Measurements from ENCODE around the gene AKIRIN2.

Gene AKIRIN2

DNA sequence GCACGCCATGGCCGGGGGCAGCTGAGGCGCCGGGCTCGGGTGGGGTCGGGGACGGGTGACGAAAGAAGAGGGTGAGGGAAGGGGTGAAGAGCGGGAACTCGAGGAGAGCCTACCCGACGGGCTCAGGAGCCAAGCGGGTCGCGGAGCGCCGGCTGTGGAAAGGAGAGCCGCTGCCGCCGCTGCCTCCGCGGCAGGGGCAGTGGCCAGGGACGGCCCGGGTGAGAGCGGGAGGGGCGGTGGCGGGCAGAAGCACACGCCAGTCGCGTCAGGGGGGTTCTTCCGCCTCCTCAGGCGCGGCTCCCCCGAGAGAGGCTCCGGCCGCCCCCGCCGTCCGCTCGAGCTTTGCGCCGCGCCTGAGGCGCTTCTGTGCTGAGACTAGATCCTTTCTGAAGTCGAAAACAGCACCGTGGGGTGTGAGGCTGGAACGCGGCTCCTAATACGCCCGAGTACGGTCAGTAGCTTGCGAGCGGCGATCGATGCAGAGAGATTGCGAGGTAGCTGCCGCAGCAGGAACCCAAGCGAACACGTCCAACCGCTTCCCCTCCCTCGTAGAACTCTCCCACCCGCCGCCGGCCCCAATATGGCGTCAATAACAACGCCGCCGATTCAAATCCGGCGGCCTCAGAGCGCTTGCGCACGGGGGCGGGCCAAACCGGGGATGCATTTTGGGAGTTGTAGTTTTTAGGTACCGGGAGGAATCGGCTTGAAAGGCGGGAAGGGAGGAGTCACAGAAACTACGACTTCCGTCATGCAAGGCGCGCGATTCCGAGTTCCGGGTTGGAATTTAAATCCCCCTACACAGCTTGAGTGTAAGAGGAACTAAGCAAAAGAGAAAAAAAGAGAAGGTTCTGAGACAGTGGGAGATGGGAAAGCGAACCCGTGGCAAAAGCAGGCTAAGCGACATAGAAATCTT is at the start of gene AKIRIN2:
Gene AKIRIN2, minus strand, starts transcription at position 558 of the 913 bp plus-strand sequence. Its CDS starts 549 bp downstream, at position 9.
- peak; percentile 92 to 94 for DNase-seq (ENCODE audit: low read depth in 2 of 2)

- no peak for DNase-seq (ENCODE audit: low read depth in 2 of 2)
These were observed 45.6 kb upstream of the AKIRIN2 start for GRCh38 chr6:87747646-87748045.

GRCh38 chr6:87745966-87746721 is 44.1 kb upstream of the AKIRIN2 start:
- no peak for DNase-seq (ENCODE audit: low read depth in 2 of 2)

DNA sequence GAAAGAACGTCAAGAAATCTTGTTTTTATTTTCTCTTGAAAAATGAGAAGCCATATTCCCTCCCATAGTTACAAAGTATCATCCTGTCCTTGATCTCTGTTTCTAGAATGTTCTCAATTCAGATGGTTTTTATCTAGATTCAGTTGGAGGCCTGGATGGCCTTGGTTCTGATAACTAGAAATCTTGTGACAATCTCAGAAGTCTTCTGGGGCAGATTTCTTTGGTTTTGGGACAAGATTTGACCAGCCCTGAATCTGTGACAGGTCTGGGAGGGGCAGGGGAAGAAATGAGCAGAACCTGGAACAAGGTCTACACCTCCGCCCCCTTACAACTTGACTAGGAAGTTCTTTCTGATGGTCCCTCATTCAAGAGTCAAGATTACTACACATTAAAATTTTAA is 41.4 kb upstream of the AKIRIN2 start:
- DNase-seq (ENCODE audit: low read depth in 2 of 2), result no peak

DNA sequence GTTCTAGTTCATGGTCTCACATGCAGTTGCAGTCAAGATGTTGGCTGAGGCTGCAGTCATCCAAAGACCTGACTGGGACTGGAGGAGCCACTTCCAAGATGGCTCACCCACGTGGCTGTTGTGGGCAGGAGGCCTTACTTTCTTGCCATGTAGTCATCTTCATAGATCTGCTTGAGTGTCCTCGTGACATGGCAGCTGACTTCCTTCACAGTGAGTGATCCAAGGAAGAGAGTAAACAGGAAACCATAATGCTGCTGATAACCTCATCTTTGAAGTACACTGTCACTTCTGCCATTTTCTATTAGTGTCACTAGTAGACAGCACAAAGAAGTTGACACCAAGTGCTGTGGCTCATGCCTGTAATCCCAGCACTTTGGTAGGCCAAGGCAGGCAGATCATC is 40.1 kb upstream of the AKIRIN2 start:
- peak in 1 of 2 donors; percentile 16 for DNase-seq (ENCODE audit: low read depth in 2 of 2)

- no peak for DNase-seq (ENCODE audit: low read depth in 2 of 2)
These were observed 39.1 kb upstream of the AKIRIN2 start for GRCh38 chr6:87741001-87741650.

DNA sequence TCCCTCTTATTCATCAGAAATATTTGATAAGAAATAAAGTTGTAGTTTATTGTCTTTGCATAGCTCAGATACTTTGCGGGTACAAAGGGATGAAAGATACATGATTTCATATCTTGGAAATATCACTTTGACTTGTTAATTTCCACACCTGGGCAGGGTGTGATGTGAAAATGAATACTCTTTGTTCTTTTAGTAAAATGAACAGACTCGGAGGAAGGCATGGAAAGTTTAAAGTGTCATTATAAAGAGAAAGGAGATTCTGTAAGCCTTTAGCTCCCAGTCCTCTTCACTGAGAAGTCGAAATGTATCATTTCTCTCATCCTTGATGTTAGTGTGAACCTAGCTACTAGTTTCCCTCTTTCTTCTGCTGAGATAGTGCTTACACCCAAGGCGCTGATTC is 36.7 kb upstream of the AKIRIN2 start:
- no peak for DNase-seq (ENCODE audit: low read depth in 2 of 2)

GRCh38 chr6:87738000-87738399 is 36.0 kb upstream of the AKIRIN2 start:
- DNase-seq (ENCODE audit: low read depth in 2 of 2), result no peak

GRCh38 chr6:87736809-87737540 is 34.9 kb upstream of the AKIRIN2 start:
- DNase-seq (ENCODE audit: low read depth in 2 of 2), result no peak

GRCh38 chr6:87731818-87732661 is 30.0 kb upstream of the AKIRIN2 start:
- peak in 1 of 2 donors; percentile 3 for DNase-seq (ENCODE audit: low read depth in 2 of 2)

GRCh38 chr6:87731080-87731479 is 29.0 kb upstream of the AKIRIN2 start:
- no peak for DNase-seq (ENCODE audit: low read depth in 2 of 2)

- DNase-seq (ENCODE audit: low read depth in 2 of 2), result no peak
These were observed 28.1 kb upstream of the AKIRIN2 start for GRCh38 chr6:87729965-87730719.

DNA sequence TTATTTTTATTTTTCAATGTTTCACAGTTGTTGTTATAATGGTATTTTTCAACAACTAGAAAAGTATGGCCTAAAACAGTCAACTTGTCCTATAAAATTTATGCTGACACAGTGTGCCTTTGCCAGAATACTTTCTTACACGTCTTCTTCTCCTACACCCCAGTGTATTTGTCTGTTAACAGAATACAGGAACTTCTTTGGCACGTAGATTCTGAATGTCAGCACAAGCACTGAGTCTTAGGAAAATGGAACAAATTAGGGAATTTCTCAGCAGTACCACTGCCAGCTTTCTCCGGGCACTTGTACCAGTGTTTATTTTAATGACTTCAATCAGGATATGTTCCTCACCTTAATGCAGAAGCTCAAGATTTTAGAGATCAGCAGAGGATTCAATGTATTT is 26.7 kb upstream of the AKIRIN2 start:
- no peak for DNase-seq (ENCODE audit: low read depth in 2 of 2)

DNA sequence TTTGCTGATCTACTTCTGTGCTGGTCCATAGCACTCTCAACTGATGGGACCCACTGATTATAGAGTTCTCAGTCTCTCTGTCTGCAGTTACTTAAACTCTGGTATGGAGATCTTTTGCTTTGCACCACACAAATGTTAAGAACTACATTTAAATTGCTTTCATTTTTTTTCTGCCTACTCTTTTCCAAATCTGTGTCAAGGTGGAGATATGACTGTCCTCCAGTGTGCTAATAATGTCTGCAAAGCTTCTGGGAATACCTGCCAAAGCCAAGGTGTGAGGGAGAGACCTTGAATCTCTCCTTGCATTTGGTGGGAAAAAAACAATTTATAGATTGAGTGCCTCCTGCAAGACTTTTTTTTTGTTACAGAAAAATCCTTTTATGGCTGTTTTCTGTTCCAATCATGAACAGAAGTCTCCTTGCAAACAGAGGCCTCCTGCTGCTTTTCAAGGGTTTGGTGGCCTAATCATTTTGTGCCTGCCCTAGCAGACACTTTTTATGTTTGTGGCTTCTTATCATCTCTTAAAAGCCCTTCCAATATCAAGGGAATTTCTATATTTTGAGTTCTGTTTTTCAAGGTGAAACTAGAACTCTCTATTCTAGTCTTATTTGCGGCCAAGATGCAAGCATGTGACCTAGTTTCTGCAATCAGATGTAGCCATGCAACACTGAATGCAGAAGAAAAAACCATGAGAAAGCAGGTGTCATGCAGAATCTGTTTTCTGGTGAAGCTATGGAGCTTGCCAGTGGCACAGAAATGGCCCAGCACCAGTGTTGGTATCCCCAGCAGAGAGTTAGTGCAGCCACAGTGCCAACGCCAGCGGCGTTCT is 23.2 kb upstream of the AKIRIN2 start:
- no peak for DNase-seq (ENCODE audit: low read depth in 2 of 2)

DNA sequence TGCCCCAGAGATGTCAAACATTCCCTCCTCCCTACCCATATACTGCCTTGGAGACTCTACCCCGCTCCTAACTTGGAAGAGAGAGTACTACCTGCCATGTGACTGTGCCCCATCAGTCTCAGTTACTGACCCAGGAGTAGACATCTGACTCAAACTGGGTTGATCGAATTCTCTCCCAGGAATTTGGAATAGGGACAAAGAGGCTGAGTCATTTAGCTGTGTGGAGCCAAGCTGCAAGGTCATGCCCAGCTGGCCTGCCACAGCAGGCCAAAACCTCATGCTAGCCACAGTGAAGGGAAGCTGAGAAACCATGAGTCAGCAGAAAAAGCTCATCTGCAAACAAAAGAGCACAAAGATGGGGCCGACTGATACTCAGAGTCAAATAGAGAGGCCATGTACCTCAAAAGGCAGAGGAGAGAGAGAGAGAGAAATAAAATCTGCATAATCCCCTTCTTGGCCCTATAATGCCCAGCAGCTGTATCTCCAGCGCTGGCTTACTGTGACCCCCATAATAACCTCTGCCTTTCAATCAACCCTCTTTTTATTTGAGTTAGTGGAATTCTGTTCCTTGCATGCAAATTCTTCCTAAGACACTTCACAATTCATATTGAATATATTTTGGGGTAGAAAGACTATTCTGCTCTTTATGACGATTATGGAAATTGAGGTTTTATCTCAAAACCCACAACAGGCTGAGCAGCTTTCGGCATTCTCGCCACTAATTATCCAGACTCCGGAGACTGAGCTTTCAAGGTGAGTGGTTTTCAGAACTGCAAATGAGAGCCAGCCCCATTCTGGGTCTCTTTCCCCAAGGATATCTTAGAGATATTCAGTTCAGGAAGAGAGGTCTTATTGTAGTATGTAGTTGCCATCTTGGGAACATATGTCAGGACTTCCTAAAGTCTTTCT is 21.4 kb upstream of the AKIRIN2 start:
- no peak for DNase-seq (ENCODE audit: low read depth in 2 of 2)

- DNase-seq (ENCODE audit: low read depth in 2 of 2), result no peak
These were observed 20.6 kb upstream of the AKIRIN2 start for GRCh38 chr6:87722540-87723169.

- no peak for DNase-seq (ENCODE audit: low read depth in 2 of 2)
These were observed 19.3 kb upstream of the AKIRIN2 start for GRCh38 chr6:87721311-87721710.
